Measurements from ENCODE around the gene FIGNL1.

Gene FIGNL1

DNA sequence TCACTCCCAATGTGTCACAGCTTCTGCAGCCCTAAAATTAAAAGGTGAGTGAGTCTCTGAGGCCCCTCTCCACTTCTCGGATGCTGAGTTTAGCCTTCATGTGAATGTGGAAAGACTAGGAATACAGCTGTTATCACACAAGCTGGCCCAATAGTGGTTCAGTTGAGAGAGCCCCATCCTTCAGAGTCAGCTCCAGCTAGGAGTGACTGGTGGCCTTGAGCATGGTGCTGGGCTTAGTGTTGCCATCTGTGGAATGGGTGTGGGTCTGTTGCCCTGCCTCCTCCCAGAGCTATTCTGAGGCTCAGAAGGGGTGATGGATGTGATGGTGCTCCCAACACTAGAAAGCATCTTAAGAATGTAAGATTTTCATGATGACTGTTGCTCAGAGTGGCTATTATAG is 55.8 kb downstream of the FIGNL1 start:
- no peak for DNase-seq

Measured in NCI-H2029 treated with DMSO at 0.1 percent for 48 hours (cell line).